GM12801 (cell line): ENCODE results near the gene AHNAK.

Source experiments
- CTCF ChIP-seq: IDR thresholded peaks from one replicate; pipeline ENCODE4 v1.5.1; 2011; ENCODE audit warnings: control low read depth; ENCODE audit not compliant: insufficient read length; ENCODE audit errors: extremely low read depth

AHNAK gene

GRCh38 chr11:62492586-62492985 is 54.0 kb downstream of the AHNAK start:
- TF ChIP-seq CTCF = no peak

- TF ChIP-seq CTCF = no peak
Observed at GRCh38 chr11:62491571-62492329, 54.9 kb downstream of the AHNAK start.

GRCh38 chr11:62489204-62489603 is 57.4 kb downstream of the AHNAK start:
- no peak for TF ChIP-seq CTCF

- TF ChIP-seq CTCF = no peak
Observed at GRCh38 chr11:62487738-62488551, 58.7 kb downstream of the AHNAK start.

GRCh38 chr11:62487136-62487535 is 59.5 kb downstream of the AHNAK start:
- no peak for TF ChIP-seq CTCF

GRCh38 chr11:62484352-62484751 is 62.3 kb downstream of the AHNAK start:
- no peak for TF ChIP-seq CTCF

GRCh38 chr11:62482753-62483152 is 63.9 kb downstream of the AHNAK start:
- TF ChIP-seq CTCF = no peak
